Osteocyte (in vitro differentiated cells): ENCODE results near the gene RSPH6A. TPM values are rescaled to one million over a fixed set of nuclear protein-coding genes. Genes with fewer than 3 reads are reported as not detected.

Experiments
- DNase-seq: peaks from one replicate; pipeline ENCODE4 v3.0.0; 2021; ENCODE audit warnings: mixed read lengths; ENCODE audit not compliant: unreplicated experiment; ENCODE audit errors: extremely low spot score
- H3K27ac Mint-ChIP-seq: one replicate; pipeline ENCODE4 v1.8.0; 2021; ENCODE audit warnings: mild to moderate bottlenecking, mixed read lengths; ENCODE audit not compliant: unreplicated experiment
- H3K27me3 Mint-ChIP-seq: one replicate; pipeline ENCODE4 v1.8.0; 2021; ENCODE audit warnings: mixed read lengths; ENCODE audit not compliant: unreplicated experiment
- H3K36me3 Mint-ChIP-seq: one replicate; pipeline ENCODE4 v1.8.0; 2021; ENCODE audit warnings: mixed read lengths; ENCODE audit not compliant: unreplicated experiment
- H3K4me1 Mint-ChIP-seq: one replicate; pipeline ENCODE4 v1.8.0; 2021; ENCODE audit warnings: mixed read lengths; ENCODE audit not compliant: unreplicated experiment
- H3K4me3 Mint-ChIP-seq: one replicate; pipeline ENCODE4 v1.8.0; 2021; ENCODE audit warnings: mild to moderate bottlenecking, moderate library complexity, mixed read lengths; ENCODE audit not compliant: unreplicated experiment
- H3K9me3 Mint-ChIP-seq: one replicate; pipeline ENCODE4 v1.8.0; 2021; ENCODE audit warnings: mixed read lengths; ENCODE audit not compliant: unreplicated experiment
- long read RNA-seq: library from polyadenylated mRNA; unstranded; transcript quantifications from one replicate; pipeline ENCODE4 v2.0.0, GENCODE V29; 2021
- total RNA-seq: library from RNA; stranded (reverse); gene quantifications from 2 replicates; pipeline ENCODE4 v1.2.1, GENCODE V29; 2021
- TF ChIP-seq, protein P1 (sequence below): fragments of 200-600 bp; sonication (generic); IDR thresholded peaks from 2 replicates; pipeline ENCODE4 v1.5.0; 2021; ENCODE audit warnings: antibody characterized with exemption, mild to moderate bottlenecking, moderate library complexity

The RSPH6A gene
- total RNA-seq: 0.30 and 0.42 TPM in 2 replicates
- long read RNA-seq: 0 reads

GRCh38 chr19:45814851-45815480 is at the start of gene RSPH6A:
TSS of gene RSPH6A (minus strand) at chr19:45815308. CDS start at chr19:45815176, 132 bp downstream.
- H3K27me3 Mint-ChIP-seq: no peaks in the 10 kb centered on the region
- TF ChIP-seq, protein P1, sequence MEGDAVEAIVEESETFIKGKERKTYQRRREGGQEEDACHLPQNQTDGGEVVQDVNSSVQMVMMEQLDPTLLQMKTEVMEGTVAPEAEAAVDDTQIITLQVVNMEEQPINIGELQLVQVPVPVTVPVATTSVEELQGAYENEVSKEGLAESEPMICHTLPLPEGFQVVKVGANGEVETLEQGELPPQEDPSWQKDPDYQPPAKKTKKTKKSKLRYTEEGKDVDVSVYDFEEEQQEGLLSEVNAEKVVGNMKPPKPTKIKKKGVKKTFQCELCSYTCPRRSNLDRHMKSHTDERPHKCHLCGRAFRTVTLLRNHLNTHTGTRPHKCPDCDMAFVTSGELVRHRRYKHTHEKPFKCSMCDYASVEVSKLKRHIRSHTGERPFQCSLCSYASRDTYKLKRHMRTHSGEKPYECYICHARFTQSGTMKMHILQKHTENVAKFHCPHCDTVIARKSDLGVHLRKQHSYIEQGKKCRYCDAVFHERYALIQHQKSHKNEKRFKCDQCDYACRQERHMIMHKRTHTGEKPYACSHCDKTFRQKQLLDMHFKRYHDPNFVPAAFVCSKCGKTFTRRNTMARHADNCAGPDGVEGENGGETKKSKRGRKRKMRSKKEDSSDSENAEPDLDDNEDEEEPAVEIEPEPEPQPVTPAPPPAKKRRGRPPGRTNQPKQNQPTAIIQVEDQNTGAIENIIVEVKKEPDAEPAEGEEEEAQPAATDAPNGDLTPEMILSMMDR: no peak
- H3K36me3 Mint-ChIP-seq: no peaks in the 10 kb centered on the region
- H3K4me1 Mint-ChIP-seq: peaks cover 16% of the 10 kb centered on the region
- H3K27ac Mint-ChIP-seq: peak within 1 kb of the TSS; percentile 72
- DNase-seq: no peak
- peak within 1 kb of the TSS; percentile 88 for H3K4me3 Mint-ChIP-seq
- H3K9me3 Mint-ChIP-seq: no peaks in the 10 kb centered on the region

DNA sequence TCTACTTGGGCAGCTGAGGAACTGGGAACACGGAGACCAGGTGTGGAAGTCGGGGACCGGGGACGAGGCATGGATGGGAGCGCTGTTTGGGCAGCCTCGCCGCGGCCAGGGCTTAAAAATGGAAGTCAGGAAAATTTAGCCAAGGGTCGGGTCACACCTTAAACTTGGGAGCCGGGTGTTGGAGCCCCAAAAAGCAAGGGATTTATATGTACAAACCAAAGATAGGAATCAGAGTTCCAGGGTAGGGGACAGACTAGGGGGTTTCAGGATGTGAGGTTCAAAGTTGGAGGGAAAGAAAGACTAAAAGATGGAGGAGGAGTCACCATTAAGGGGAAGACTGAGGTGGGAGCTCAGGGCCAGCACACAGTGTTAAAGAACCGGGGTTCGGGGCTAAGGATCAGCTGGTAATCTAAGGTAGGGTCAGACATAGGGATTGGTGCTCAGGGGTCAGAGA is 49.5 kb upstream of the RSPH6A start:
- no peak overlapping the region for H3K27ac Mint-ChIP-seq
- H3K27me3 Mint-ChIP-seq: peaks cover 38% of the 10 kb centered on the region
- DNase-seq: no peak
- TF ChIP-seq, protein P1: no peak
- H3K4me1 Mint-ChIP-seq: peaks cover 28% of the 10 kb centered on the region
- no peaks in the 10 kb centered on the region for H3K36me3 Mint-ChIP-seq
- no peaks in the 10 kb centered on the region for H3K9me3 Mint-ChIP-seq
- H3K4me3 Mint-ChIP-seq: peak overlapping the region; percentile 35

DNA sequence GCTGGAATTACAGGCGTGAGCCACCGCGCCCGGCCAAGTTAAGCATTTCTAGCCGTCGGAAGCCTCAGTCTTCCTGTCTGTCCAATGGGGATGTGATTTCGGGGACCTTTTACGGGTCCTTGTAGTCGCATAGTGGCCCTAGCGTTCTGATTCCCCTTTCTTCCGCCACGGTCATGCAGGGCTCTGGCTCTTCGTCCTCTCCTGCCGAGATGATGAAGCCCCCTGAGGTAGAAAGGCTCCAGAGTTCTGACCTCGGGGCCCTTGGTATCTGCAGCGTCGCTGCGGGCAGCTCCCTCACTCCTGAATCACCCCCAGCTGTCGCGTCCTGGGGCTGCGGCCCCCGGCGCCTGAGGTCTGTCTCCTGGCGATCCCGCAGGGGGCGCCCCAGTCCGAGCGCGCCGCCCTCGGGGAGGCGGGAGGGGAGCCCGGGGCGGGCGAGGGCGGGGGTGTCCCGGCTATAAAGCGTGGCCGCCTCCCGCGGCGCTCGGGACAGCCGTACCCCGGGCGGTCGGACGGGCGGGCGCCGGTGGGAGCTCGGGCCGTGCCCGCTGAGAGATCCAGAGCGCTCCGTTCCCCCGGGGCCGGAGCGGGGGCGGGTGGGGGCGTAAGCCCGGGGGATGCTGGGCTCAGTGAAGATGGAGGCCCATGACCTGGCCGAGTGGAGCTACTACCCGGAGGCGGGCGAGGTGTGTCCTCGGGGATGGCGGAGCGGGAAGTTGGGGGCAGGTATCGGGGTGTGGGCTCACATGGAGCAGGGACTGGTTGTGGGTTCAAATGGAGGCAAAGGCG is 48.9 kb upstream of the RSPH6A start, which contains the start of gene FOXA3:
TSS of gene FOXA3 (plus strand) at position 487 of the 789 bp plus-strand sequence. CDS start at position 618, 131 bp downstream.
- peaks cover 2% of the 10 kb centered on the region for H3K36me3 Mint-ChIP-seq
- no peak for DNase-seq
- H3K27ac Mint-ChIP-seq: peak within 1 kb of the TSS; percentile 23
- TF ChIP-seq, protein P1: peak; percentile 65
- H3K4me1 Mint-ChIP-seq: peaks cover 28% of the 10 kb centered on the region
- H3K4me3 Mint-ChIP-seq: peak within 1 kb of the TSS; percentile 89
- H3K9me3 Mint-ChIP-seq: no peaks in the 10 kb centered on the region
- peaks cover 38% of the 10 kb centered on the region for H3K27me3 Mint-ChIP-seq

DNA sequence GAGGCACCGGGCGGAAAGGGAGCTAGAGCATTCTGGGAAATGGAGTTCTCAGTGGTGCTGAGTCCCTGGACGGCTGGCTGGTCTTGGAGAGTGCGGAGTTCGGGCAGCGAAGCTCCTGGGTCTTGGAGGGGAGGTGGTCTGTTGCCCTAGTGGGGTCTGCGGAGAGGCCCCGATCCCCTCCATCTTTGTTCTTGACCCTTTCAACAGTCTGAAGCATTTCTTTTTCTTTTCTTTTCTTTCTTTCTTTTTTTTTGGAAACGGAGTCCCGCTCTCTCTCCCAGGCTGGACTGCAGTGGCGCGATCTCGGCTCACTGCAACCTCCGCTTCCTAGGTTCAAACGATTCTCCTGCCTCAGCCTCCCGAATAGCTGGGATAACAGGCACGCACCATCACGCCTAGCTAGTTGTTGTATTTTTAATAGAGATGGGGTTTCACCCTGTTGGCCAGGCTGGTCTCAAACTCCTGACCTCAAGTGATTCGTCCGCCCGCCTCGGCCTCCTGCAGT is 48.3 kb upstream of the RSPH6A start:
- Mint-ChIP-seq H3K27ac (peak overlapping the region; percentile 23), H3K36me3 (peaks cover 5% of the 10 kb centered on the region), H3K4me1 (peaks cover 28% of the 10 kb centered on the region), H3K27me3 (peaks cover 38% of the 10 kb centered on the region), H3K9me3 (no peaks in the 10 kb centered on the region), H3K4me3 (peak overlapping the region; percentile 89)
- DNase-seq: no peak
- TF ChIP-seq, protein P1: no peak
